ENCODE measurements around the gene SESN1. TPM values are rescaled to one million over a fixed set of nuclear protein-coding genes. Genes with fewer than 3 reads are reported as not detected.

SESN1 gene
- total RNA-seq, 2 experiments from 2014 or later = 10.8 to 13.8 TPM

DNA sequence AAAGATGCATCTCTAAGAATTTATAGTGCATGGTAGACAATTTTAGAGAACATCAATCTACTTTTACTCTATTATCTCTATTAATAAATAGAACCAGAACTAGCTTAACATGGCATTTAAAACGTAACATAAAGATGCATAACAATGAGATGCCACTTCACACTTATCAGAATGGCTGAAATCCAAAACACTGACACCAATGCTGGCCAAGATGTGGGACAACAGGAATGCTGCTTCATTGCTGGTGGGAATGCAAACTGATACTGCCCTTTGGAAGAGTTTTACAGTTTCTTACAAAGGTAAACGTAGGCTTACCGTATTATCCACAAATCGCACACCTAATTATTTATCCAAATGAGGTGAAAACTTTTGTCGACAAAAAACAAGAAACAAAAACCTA, 95.2 kb downstream of the SESN1 start:
- Histone ChIP-seq H3K4me1 (ENCODE audit: insufficient read depth, low read length, poor library complexity, severe bottlenecking) (no peaks in the 10 kb centered on the region), H3K4me2 (ENCODE audit: low read length) (no peak overlapping the region), H3K9me3 (ENCODE audit: low read length) (no peaks in the 10 kb centered on the region), H3K36me3 (ENCODE audit: insufficient read depth, low read length) (no peaks in the 10 kb centered on the region), H3K27ac (ENCODE audit: low read depth, low read length, poor library complexity, severe bottlenecking) (no peak overlapping the region), H3K79me2 (ENCODE audit: insufficient read depth, low read depth, low read length) (no peaks in the 10 kb centered on the region), H4K20me1 (ENCODE audit: insufficient read depth, low read length) (0 out of 2 replicates have a peak, but pooled peaks cover 4% of the 10 kb centered on the region), H3K4me3 (ENCODE audit: low read depth, low read length, poor library complexity, severe bottlenecking) (no peak overlapping the region), H2AFZ (ENCODE audit: low read length) (no peak overlapping the region), H3K9me2 (ENCODE audit: insufficient read depth, low read length) (no peaks in the 10 kb centered on the region)
- no peak for TF ChIP-seq EZH2phosphoT487 (IDR thresholded peaks at IDR 0.05; ENCODE audit: borderline replicate concordance, low read depth, low read length)
- TF ChIP-seq, protein P1, sequence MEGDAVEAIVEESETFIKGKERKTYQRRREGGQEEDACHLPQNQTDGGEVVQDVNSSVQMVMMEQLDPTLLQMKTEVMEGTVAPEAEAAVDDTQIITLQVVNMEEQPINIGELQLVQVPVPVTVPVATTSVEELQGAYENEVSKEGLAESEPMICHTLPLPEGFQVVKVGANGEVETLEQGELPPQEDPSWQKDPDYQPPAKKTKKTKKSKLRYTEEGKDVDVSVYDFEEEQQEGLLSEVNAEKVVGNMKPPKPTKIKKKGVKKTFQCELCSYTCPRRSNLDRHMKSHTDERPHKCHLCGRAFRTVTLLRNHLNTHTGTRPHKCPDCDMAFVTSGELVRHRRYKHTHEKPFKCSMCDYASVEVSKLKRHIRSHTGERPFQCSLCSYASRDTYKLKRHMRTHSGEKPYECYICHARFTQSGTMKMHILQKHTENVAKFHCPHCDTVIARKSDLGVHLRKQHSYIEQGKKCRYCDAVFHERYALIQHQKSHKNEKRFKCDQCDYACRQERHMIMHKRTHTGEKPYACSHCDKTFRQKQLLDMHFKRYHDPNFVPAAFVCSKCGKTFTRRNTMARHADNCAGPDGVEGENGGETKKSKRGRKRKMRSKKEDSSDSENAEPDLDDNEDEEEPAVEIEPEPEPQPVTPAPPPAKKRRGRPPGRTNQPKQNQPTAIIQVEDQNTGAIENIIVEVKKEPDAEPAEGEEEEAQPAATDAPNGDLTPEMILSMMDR (conservative IDR thresholded peaks at IDR 0.05; ENCODE audit: low read length) = no peak
- CTCF ChIA-PET (ENCODE audit: unreplicated experiment) = no interaction called here
- DNase-seq (ENCODE audit: low spot score) = no peak
- no TSS peak for BruUV-seq (replicated peaks)
- intact Hi-C loops (cut with micrococcal nuclease; ENCODE audit: unreplicated experiment) = no loop called here
- POLR2A ChIA-PET = interaction anchor here (0.6 kb wide), 1 partner anchor 78 kb away, joined by 7 read pairs; no protein-coding TSS in a partner anchor

DNA sequence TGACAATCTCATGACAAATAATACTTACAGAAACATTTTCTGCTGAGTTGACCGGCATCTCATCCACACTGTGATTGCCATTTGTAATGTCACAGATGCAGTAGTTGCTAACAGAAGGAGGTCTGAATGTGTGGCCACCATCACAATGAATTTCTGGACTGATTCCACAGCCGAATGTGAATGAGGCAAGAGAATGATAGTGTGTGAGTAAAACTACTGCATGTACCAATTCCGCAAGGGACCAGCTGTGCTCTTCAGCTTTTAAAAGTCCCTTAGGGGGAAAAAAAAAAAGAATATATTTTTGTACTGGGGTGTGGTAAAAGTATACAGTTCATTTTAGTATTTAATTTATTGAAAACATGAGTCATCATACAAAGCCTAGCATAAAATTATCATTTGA, 96.2 kb downstream of the SESN1 start:
- CTCF ChIA-PET (ENCODE audit: unreplicated experiment) = no interaction called here

DNA sequence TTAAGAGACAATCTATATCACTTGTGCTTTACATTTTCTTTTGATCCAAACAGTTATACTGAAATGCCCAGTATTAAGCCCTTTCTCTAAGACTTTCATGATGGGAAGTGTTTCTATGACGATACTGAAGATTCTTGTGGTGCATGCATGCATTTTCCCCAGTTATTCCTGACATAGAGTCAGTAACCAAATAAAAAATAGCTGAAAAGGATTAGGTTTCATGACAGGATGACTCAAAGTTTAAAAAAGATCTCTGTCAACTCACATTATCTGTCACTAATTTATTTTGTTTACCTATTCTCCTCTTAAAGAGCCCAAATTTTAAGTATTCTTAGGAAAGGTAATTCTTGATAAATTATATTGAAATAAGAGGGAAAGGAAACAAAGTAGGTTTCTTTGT, 98.4 kb downstream of the SESN1 start:
- POLR2A ChIA-PET = interaction anchor here (0.9 to 1.0 kb wide), 2 partner anchors 8 to 22 kb away, joined by 3 to 4 read pairs; no protein-coding TSS in a partner anchor

More for the DNA sequence above, 96.2 kb downstream of the SESN1 start:
- no peak overlapping the region for H3K4me2 ChIP-seq (ENCODE audit: low read length)
- no peak overlapping the region for H2AFZ ChIP-seq (ENCODE audit: low read length)
- H3K9me3 ChIP-seq (ENCODE audit: low read length) = no peaks in the 10 kb centered on the region
- no peaks in the 10 kb centered on the region for H3K79me2 ChIP-seq (ENCODE audit: insufficient read depth, low read depth, low read length)
- H4K20me1 ChIP-seq (ENCODE audit: insufficient read depth, low read length) = 0 out of 2 replicates have a peak, but pooled peaks cover 4% of the 10 kb centered on the region
- no TSS peak for BruUV-seq (replicated peaks)
- TF ChIP-seq EZH2phosphoT487 (IDR thresholded peaks at IDR 0.05; ENCODE audit: borderline replicate concordance, low read depth, low read length) = no peak
- TF ChIP-seq, protein P1 (conservative IDR thresholded peaks at IDR 0.05; ENCODE audit: low read length) = no peak
- no peaks in the 10 kb centered on the region for H3K36me3 ChIP-seq (ENCODE audit: insufficient read depth, low read length)
- H3K4me1 ChIP-seq (ENCODE audit: insufficient read depth, low read length, poor library complexity, severe bottlenecking) = no peaks in the 10 kb centered on the region
- DNase-seq (ENCODE audit: low spot score) = no peak
- intact Hi-C loops (cut with micrococcal nuclease; ENCODE audit: unreplicated experiment) = no loop called here
- no peak overlapping the region for H3K27ac ChIP-seq (ENCODE audit: low read depth, low read length, poor library complexity, severe bottlenecking)
- POLR2A ChIA-PET = no interaction called here
- no peaks in the 10 kb centered on the region for H3K9me2 ChIP-seq (ENCODE audit: insufficient read depth, low read length)
- no peak overlapping the region for H3K4me3 ChIP-seq (ENCODE audit: low read depth, low read length, poor library complexity, severe bottlenecking)

More for the DNA sequence above, 98.4 kb downstream of the SESN1 start:
- no peaks in the 10 kb centered on the region for H3K36me3 ChIP-seq (ENCODE audit: insufficient read depth, low read length)
- CTCF ChIA-PET (ENCODE audit: unreplicated experiment) = no interaction called here
- H4K20me1 ChIP-seq (ENCODE audit: insufficient read depth, low read length) = no peaks in the 10 kb centered on the region
- TF ChIP-seq, protein P1 (conservative IDR thresholded peaks at IDR 0.05; ENCODE audit: low read length) = no peak
- no peak for TF ChIP-seq EZH2phosphoT487 (IDR thresholded peaks at IDR 0.05; ENCODE audit: borderline replicate concordance, low read depth, low read length)
- no peak overlapping the region for H3K4me3 ChIP-seq (ENCODE audit: low read depth, low read length, poor library complexity, severe bottlenecking)
- H3K79me2 ChIP-seq (ENCODE audit: insufficient read depth, low read depth, low read length) = no peaks in the 10 kb centered on the region
- no peaks in the 10 kb centered on the region for H3K9me3 ChIP-seq (ENCODE audit: low read length)
- no TSS peak for BruUV-seq (replicated peaks)
- intact Hi-C loops (cut with micrococcal nuclease; ENCODE audit: unreplicated experiment) = no loop called here
- DNase-seq (ENCODE audit: low spot score) = no peak
- no peaks in the 10 kb centered on the region for H3K4me1 ChIP-seq (ENCODE audit: insufficient read depth, low read length, poor library complexity, severe bottlenecking)
- H3K9me2 ChIP-seq (ENCODE audit: insufficient read depth, low read length) = no peaks in the 10 kb centered on the region
- H3K27ac ChIP-seq (ENCODE audit: low read depth, low read length, poor library complexity, severe bottlenecking) = no peak overlapping the region
- H2AFZ ChIP-seq (ENCODE audit: low read length) = no peak overlapping the region
- no peak overlapping the region for H3K4me2 ChIP-seq (ENCODE audit: low read length)

All from OCI-LY7 (cell line).